Tibial artery (tissue), 4 donors: ENCODE results near the gene FOXD1.
A peak's percentile ranks its signal among the peaks of the same experiment; 100 is the strongest.

ENCODE experiments used
- DNase-seq, 2 donors: peaks; one replicate each; pipeline ENCODE4 v3.0.0-alpha.2; 2019
- H3K27ac ChIP-seq, 2 donors: fragments of 200-600 bp; sonication (generic) in 1 of 2; 1 replicate in 1 of 2; 2 replicates in 1 of 2; pipeline ENCODE4 v1.5.1; 2018 to 2019; ENCODE audit warnings: mild to moderate bottlenecking in 1 of 2
- H3K27me3 ChIP-seq, 2 donors: fragments of 200-600 bp; sonication (generic) in 1 of 2; one replicate each; pipeline versions ENCODE4 v1.5.1 to v1.6.0; 2016 to 2019
- H3K36me3 ChIP-seq, 3 donors: fragments of 200-600 bp; sonication (generic) in 2 of 3; one replicate each; pipeline ENCODE4 v1.5.1; 2016 to 2019; ENCODE audit warnings: mild to moderate bottlenecking in 2 of 3
- H3K4me1 ChIP-seq, 4 donors: fragments of 200-600 bp; sonication (generic) in 2 of 4; 1 replicate in 3 of 4; 2 replicates in 1 of 4; pipeline ENCODE4 v1.5.1; 2016 to 2019
- H3K4me3 ChIP-seq, 2 donors: fragments of 200-600 bp; sonication (generic) in 1 of 2; 1 replicate in 1 of 2; 2 replicates in 1 of 2; pipeline ENCODE4 v1.5.1; 2018 to 2019; ENCODE audit warnings: mild to moderate bottlenecking in 2 of 2
- H3K9me3 ChIP-seq, 3 donors: fragments of 200-600 bp; sonication (generic) in 1 of 3; one replicate each; pipeline ENCODE4 v1.5.1; 2016 to 2019
- intact Hi-C: fragments of 100-400 bp; cut with DNase I; formaldehyde crosslinking; loops from one replicate; pipeline ENCODE4 v1.15.0; 2023; ENCODE audit warnings: low total_unique reads
- TF ChIP-seq, protein P1 (sequence below), 2 experiments: fragments of 200-600 bp in 1 of 2; fragments of 450-650 bp in 1 of 2; IDR thresholded peaks; one replicate each; pipeline ENCODE4 v1.5.1; 2017 to 2019; ENCODE audit warnings: antibody characterized with exemption in 2 of 2, mild to moderate bottlenecking in 1 of 2, moderate library complexity in 1 of 2

FOXD1 gene

GRCh38 chr5:73450672-73451223 lies 2.2 kb upstream of the FOXD1 start:
- TF ChIP-seq, protein P1, sequence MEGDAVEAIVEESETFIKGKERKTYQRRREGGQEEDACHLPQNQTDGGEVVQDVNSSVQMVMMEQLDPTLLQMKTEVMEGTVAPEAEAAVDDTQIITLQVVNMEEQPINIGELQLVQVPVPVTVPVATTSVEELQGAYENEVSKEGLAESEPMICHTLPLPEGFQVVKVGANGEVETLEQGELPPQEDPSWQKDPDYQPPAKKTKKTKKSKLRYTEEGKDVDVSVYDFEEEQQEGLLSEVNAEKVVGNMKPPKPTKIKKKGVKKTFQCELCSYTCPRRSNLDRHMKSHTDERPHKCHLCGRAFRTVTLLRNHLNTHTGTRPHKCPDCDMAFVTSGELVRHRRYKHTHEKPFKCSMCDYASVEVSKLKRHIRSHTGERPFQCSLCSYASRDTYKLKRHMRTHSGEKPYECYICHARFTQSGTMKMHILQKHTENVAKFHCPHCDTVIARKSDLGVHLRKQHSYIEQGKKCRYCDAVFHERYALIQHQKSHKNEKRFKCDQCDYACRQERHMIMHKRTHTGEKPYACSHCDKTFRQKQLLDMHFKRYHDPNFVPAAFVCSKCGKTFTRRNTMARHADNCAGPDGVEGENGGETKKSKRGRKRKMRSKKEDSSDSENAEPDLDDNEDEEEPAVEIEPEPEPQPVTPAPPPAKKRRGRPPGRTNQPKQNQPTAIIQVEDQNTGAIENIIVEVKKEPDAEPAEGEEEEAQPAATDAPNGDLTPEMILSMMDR (IDR thresholded peaks at IDR 0.05): no peak
- Histone ChIP-seq H3K36me3 (no peaks in the 10 kb centered on the region), H3K27ac (no peak overlapping the region), H3K4me1 (peaks cover 0 to 37% (median 25%) of the 10 kb centered on the region in 4 donors), H3K9me3 (no peaks in the 10 kb centered on the region), H3K27me3 (peaks cover 9 to 87% of the 10 kb centered on the region in 2 donors), H3K4me3 (peak overlapping the region in 1 of 2 donors; percentile 19)
- intact Hi-C loops: loop anchor here (2.0 to 5.0 kb wide), 2 partner anchors 14 to 233 kb away; no protein-coding TSS in a partner anchor
- no peak for DNase-seq

DNA sequence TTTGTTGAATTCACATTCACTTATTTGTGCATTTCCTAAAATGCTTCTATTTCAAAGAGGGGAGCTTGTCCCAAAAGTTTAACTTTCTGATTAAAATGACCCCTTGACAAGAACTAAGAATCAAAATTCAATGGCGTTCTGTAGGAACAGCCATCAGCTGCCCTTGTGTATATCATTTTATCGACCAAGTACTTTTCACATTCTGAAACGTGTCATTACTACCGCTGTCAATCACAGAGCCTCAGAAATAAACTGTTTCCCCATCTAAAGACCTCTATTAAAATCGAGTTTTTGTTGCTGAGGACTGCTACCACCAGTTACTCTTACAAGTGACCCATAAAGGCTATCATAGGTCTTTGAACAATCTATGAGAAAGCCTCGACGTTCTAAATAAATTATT lies 1.6 kb upstream of the FOXD1 start:
- intact Hi-C loops: loop anchor here (2.0 to 5.0 kb wide), 2 partner anchors 13 to 233 kb away; no protein-coding TSS in a partner anchor
- TF ChIP-seq, protein P1 (IDR thresholded peaks at IDR 0.05): no peak

GRCh38 chr5:73447530-73448462 lies 781 bp downstream of the FOXD1 start:
- H3K27me3 ChIP-seq: peaks cover 15 to 91% of the 10 kb centered on the region in 2 donors
- peaks cover 0 to 37% (median 25%) of the 10 kb centered on the region in 4 donors for H3K4me1 ChIP-seq
- peak overlapping the region in 1 of 2 donors; percentile 62 for H3K27ac ChIP-seq
- H3K9me3 ChIP-seq: no peaks in the 10 kb centered on the region
- H3K36me3 ChIP-seq: no peaks in the 10 kb centered on the region
- intact Hi-C loops: loop anchor here (10.0 kb wide), 2 partner anchors 57 to 143 kb away; no protein-coding TSS in a partner anchor
- H3K4me3 ChIP-seq: peak overlapping the region; percentile 50 to 53
- DNase-seq: no peak
- TF ChIP-seq, protein P1 (IDR thresholded peaks at IDR 0.05): no peak

More for the DNA sequence above, 1.6 kb upstream of the FOXD1 start:
- H3K9me3 ChIP-seq: no peaks in the 10 kb centered on the region
- no peak overlapping the region for H3K27ac ChIP-seq
- peaks cover 0 to 37% (median 25%) of the 10 kb centered on the region in 4 donors for H3K4me1 ChIP-seq
- H3K36me3 ChIP-seq: no peaks in the 10 kb centered on the region
- H3K27me3 ChIP-seq: peaks cover 9 to 87% of the 10 kb centered on the region in 2 donors
- H3K4me3 ChIP-seq: no peak overlapping the region
- DNase-seq: no peak

GRCh38 chr5:73446631-73447529 lies 1.7 kb downstream of the FOXD1 start:
- Histone ChIP-seq H3K27ac (peak overlapping the region in 1 of 2 donors; percentile 1), H3K9me3 (no peaks in the 10 kb centered on the region), H3K36me3 (no peaks in the 10 kb centered on the region), H3K27me3 (peaks cover 15 to 91% of the 10 kb centered on the region in 2 donors), H3K4me3 (peak overlapping the region; percentile 50 to 53), H3K4me1 (peaks cover 0 to 37% (median 25%) of the 10 kb centered on the region in 4 donors)
- TF ChIP-seq, protein P1 (IDR thresholded peaks at IDR 0.05): no peak
- DNase-seq: no peak
- intact Hi-C loops: loop anchor here (10.0 kb wide), 2 partner anchors 58 to 142 kb away; no protein-coding TSS in a partner anchor
